ENCODE results near the gene CDK14.

CDK14 gene

GRCh38 chr7:90858546-90858945 is 262.4 kb downstream of the CDK14 start:
- DNase-seq (ENCODE audit: extremely low read depth, low read depth) = no peak
- TF ChIP-seq, protein P1, sequence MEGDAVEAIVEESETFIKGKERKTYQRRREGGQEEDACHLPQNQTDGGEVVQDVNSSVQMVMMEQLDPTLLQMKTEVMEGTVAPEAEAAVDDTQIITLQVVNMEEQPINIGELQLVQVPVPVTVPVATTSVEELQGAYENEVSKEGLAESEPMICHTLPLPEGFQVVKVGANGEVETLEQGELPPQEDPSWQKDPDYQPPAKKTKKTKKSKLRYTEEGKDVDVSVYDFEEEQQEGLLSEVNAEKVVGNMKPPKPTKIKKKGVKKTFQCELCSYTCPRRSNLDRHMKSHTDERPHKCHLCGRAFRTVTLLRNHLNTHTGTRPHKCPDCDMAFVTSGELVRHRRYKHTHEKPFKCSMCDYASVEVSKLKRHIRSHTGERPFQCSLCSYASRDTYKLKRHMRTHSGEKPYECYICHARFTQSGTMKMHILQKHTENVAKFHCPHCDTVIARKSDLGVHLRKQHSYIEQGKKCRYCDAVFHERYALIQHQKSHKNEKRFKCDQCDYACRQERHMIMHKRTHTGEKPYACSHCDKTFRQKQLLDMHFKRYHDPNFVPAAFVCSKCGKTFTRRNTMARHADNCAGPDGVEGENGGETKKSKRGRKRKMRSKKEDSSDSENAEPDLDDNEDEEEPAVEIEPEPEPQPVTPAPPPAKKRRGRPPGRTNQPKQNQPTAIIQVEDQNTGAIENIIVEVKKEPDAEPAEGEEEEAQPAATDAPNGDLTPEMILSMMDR (IDR thresholded peaks at IDR 0.05; ENCODE audit: low read depth, low read length) = no peak

- no peak for DNase-seq (ENCODE audit: extremely low read depth, low read depth)
- TF ChIP-seq, protein P1 (IDR thresholded peaks at IDR 0.05; ENCODE audit: low read depth, low read length) = no peak
These were observed 263.4 kb downstream of the CDK14 start for GRCh38 chr7:90859521-90859920.

- no peak for DNase-seq (ENCODE audit: extremely low read depth, low read depth)
- TF ChIP-seq, protein P1 (IDR thresholded peaks at IDR 0.05; ENCODE audit: low read depth, low read length) = no peak
These were observed 268.0 kb downstream of the CDK14 start for GRCh38 chr7:90864088-90864487.

- DNase-seq (ENCODE audit: extremely low read depth, low read depth) = no peak
These were observed 273.2 kb downstream of the CDK14 start for GRCh38 chr7:90869335-90869734.

DNA sequence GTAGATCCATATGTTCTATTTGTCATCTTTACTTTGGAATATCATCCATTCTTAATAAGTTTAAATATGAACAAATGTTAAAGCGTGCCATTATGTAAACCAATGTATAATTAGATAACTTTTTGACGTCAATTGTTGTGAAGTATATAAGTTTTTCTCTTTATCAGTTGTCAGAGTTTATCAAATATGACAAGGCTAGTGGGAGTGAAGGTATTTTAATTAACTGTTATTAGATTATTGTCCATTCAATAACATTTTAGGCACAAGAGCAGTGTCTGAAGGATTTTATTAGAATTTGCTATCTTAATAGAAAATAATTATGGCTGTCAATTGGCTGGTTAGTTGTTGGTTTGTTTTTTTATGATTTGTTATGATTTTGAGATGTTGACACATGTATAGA is 280.6 kb downstream of the CDK14 start:
- TF ChIP-seq, protein P1 (IDR thresholded peaks at IDR 0.05; ENCODE audit: low read depth, low read length) = no peak
- no peak for DNase-seq (ENCODE audit: extremely low read depth, low read depth)

More at GRCh38 chr7:90869335-90869734, 273.2 kb downstream of the CDK14 start:
- TF ChIP-seq, protein P1 (IDR thresholded peaks at IDR 0.05; ENCODE audit: low read depth, low read length) = no peak

- TF ChIP-seq, protein P1 (IDR thresholded peaks at IDR 0.05; ENCODE audit: low read depth, low read length) = no peak
These were observed 281.1 kb downstream of the CDK14 start for GRCh38 chr7:90877201-90877600.

DNA sequence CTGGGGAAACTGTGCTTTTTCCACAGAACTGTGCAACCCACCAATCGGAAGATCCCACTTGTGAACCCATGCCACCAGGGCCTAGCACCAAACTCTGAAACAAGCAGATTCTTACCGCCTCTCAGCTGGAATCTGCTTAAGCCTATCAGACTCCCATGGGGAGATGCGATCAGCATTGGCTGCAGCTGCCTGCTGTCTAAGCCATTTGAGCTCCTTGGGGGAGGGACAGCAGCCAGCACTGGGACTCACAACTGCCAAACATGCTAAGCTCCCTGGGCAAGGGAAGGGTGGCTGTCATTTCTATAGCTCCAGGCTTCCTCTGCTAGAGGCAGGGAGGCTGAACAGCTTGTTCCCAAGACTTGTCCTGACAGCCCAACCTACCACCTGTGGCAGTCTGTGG is 283.8 kb downstream of the CDK14 start:
- TF ChIP-seq, protein P1 (IDR thresholded peaks at IDR 0.05; ENCODE audit: low read depth, low read length) = no peak
- DNase-seq (ENCODE audit: extremely low read depth, low read depth) = no peak

More at GRCh38 chr7:90877201-90877600, 281.1 kb downstream of the CDK14 start:
- DNase-seq (ENCODE audit: extremely low read depth, low read depth) = no peak

All from AG09319 (cell line).